ENCODE data around the gene SLC15A1. TPM values are rescaled to one million over a fixed set of nuclear protein-coding genes. Genes with fewer than 3 reads are reported as not detected.

SLC15A1 gene
- total RNA-seq, 2 experiments from 2014 or later: not detected

DNA sequence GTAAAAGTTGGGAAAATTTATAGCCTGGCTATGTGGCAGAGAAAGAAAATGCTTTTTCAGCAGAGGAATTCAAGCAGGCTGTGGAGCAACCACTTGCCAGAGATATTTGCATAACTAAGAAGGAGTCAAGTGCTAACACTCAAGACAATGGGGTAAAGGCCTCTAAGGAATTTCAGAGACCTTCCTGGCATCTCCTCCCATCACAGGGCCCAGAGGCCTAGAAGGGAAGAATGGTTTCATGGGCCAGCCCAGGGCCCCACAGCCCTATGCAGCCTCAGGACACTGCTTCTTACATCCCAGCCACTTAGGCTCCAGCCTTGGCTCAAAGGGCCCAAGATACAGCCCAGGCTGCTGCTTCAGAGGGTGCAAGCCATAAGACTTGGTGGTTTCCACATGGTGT is 14.3 kb downstream of the SLC15A1 start:
- H3K27me3 Mint-ChIP-seq: peaks cover 2% of the 10 kb centered on the region
- H3K36me3 Mint-ChIP-seq (ENCODE audit: low read depth): no peaks in the 10 kb centered on the region
- no peak for DNase-seq
- POLR2A ChIA-PET: no interaction called here
- no peaks in the 10 kb centered on the region for H3K4me1 Mint-ChIP-seq
- H3K27ac Mint-ChIP-seq: no peak overlapping the region
- H3K4me3 Mint-ChIP-seq: no peak overlapping the region
- CTCF ChIA-PET: no interaction called here
- H3K9me3 Mint-ChIP-seq: peaks cover 7% of the 10 kb centered on the region

GRCh38 chr13:98731925-98732324 is 20.5 kb downstream of the SLC15A1 start:
- peaks cover 2% of the 10 kb centered on the region for H3K27me3 Mint-ChIP-seq
- ChIA-PET CTCF (no interaction called here), POLR2A (no interaction called here)
- no peaks in the 10 kb centered on the region for H3K36me3 Mint-ChIP-seq (ENCODE audit: low read depth)
- H3K9me3 Mint-ChIP-seq: no peaks in the 10 kb centered on the region
- no peak overlapping the region for H3K4me3 Mint-ChIP-seq
- peak overlapping the region; percentile 42 for H3K27ac Mint-ChIP-seq
- peaks cover 26% of the 10 kb centered on the region for H3K4me1 Mint-ChIP-seq
- DNase-seq: no peak

- peaks cover 2% of the 10 kb centered on the region for H3K27me3 Mint-ChIP-seq
- ChIA-PET CTCF (no interaction called here), POLR2A (no interaction called here)
- H3K4me3 Mint-ChIP-seq: no peak overlapping the region
- DNase-seq: no peak
- H3K27ac Mint-ChIP-seq: no peak overlapping the region
- H3K9me3 Mint-ChIP-seq: no peaks in the 10 kb centered on the region
- H3K36me3 Mint-ChIP-seq (ENCODE audit: low read depth): no peaks in the 10 kb centered on the region
- H3K4me1 Mint-ChIP-seq: peaks cover 26% of the 10 kb centered on the region
These were observed 21.4 kb downstream of the SLC15A1 start for GRCh38 chr13:98731038-98731437.

GRCh38 chr13:98730441-98730840 is 22.0 kb downstream of the SLC15A1 start:
- CTCF ChIA-PET: no interaction called here
- Mint-ChIP-seq H3K36me3 (ENCODE audit: low read depth) (no peaks in the 10 kb centered on the region), H3K9me3 (no peaks in the 10 kb centered on the region), H3K27me3 (peaks cover 2% of the 10 kb centered on the region), H3K27ac (no peak overlapping the region), H3K4me1 (peaks cover 26% of the 10 kb centered on the region), H3K4me3 (no peak overlapping the region)
- DNase-seq: no peak
- POLR2A ChIA-PET: no interaction called here

GRCh38 chr13:98729658-98730057 is 22.8 kb downstream of the SLC15A1 start:
- Mint-ChIP-seq H3K27ac (no peak overlapping the region), H3K27me3 (no peaks in the 10 kb centered on the region), H3K36me3 (ENCODE audit: low read depth) (no peaks in the 10 kb centered on the region), H3K9me3 (no peaks in the 10 kb centered on the region), H3K4me3 (no peak overlapping the region), H3K4me1 (peaks cover 26% of the 10 kb centered on the region)
- POLR2A ChIA-PET: no interaction called here
- no peak for DNase-seq
- CTCF ChIA-PET: interaction anchor here (1.8 kb wide), 1 partner anchor 13 kb away, joined by 4 read pairs; no protein-coding TSS in a partner anchor

DNA sequence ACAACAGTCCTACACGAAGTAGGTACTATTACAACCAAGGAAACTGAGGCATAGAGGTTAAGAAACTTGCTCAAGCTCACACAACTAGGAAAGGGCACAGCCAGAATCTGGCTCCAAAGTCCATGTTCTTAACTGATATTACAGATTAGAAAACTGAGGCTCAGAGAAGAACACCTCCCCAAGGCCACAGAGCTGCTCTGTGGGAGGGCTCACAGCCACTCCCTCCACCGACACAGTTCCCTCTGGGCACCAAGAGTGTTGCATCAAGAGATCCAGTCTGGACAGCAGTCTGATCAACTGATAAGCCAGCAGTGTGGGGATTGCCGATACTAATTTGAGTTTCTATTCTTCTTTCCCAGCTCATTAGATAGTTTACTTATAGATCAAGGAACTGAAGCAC is 29.5 kb downstream of the SLC15A1 start:
- ChIA-PET CTCF (no interaction called here), POLR2A (no interaction called here)
- Mint-ChIP-seq H3K36me3 (ENCODE audit: low read depth) (no peaks in the 10 kb centered on the region), H3K27me3 (peaks cover 5% of the 10 kb centered on the region), H3K4me3 (no peak overlapping the region), H3K9me3 (no peaks in the 10 kb centered on the region), H3K4me1 (no peaks in the 10 kb centered on the region), H3K27ac (no peak overlapping the region)
- no peak for DNase-seq

DNA sequence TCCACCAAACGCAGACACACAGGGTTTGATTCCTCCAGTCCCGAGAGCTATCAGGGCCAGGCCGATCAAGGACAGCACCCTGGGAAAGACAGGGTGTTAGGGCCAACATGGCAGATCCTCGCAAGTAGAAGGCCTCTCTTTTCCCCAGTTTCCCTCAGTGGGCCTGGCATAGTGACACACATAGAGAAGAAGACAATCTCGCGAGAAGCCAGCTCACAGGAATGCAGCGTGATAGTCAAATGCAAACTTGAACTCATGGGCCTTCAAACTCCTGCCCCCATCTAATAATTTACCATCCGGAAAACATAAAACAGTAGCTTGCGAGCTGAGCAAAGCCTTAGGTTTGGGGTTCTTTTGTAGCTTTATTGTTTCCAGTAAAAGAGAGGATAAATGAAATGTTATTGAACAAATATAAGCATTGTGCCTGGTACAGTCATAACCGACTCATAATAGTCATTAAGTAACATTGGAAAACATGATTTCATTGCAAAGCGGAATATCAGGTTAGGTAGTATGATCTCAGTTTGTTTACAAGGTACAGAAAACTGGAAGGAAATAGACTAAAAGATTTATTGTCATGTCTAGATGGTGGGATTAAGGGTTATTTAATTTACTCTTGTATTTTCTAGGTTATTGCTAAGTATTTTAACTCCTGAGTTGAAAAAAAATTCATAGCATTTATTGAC is 30.5 kb downstream of the SLC15A1 start:
- Mint-ChIP-seq H3K27ac (no peak overlapping the region), H3K9me3 (no peaks in the 10 kb centered on the region), H3K36me3 (ENCODE audit: low read depth) (no peaks in the 10 kb centered on the region), H3K27me3 (peaks cover 9% of the 10 kb centered on the region), H3K4me3 (no peak overlapping the region), H3K4me1 (no peaks in the 10 kb centered on the region)
- DNase-seq: no peak
- CTCF ChIA-PET: no interaction called here
- POLR2A ChIA-PET: no interaction called here

DNA sequence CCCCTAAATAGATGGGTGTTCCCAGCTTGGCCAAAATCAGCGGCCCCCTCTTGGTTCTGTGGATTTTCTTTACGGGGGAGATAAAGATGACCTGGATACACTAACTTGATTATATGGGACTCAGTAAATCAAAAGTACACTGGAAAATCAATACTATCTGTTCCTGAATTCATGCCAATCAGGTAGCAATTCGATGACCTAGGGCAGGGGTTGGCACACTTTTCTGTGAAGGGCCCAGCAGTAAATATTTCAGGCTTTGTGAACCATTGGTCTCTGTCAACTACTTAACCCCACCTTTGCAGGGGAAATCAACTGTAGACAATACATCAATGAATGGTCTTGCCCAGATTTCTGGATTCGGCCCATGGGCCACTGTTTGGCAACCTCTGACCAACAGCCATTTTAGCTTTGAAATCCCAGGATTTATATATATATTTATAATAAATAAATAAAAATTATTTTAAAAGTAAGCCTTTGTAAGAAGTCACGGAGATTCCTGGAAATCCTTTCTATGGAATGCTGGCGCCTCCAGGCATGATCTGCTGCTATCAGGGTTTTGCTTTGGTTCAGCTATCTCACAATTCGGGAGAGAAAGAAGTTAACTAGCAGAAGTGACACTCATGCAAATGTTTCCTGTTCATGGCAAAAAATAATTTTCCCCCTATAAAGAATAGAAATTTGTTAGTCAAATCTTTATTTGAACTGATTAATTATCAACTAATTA is 32.8 kb downstream of the SLC15A1 start:
- peaks cover 9% of the 10 kb centered on the region for H3K27me3 Mint-ChIP-seq
- no peaks in the 10 kb centered on the region for H3K9me3 Mint-ChIP-seq
- POLR2A ChIA-PET: no interaction called here
- H3K36me3 Mint-ChIP-seq (ENCODE audit: low read depth): no peaks in the 10 kb centered on the region
- CTCF ChIA-PET: no interaction called here
- no peak for DNase-seq
- no peaks in the 10 kb centered on the region for H3K4me1 Mint-ChIP-seq
- H3K4me3 Mint-ChIP-seq: no peak overlapping the region
- no peak overlapping the region for H3K27ac Mint-ChIP-seq

GRCh38 chr13:98717891-98718290 is 34.6 kb downstream of the SLC15A1 start:
- Mint-ChIP-seq H3K4me1 (no peaks in the 10 kb centered on the region), H3K9me3 (no peaks in the 10 kb centered on the region), H3K27ac (no peak overlapping the region), H3K36me3 (ENCODE audit: low read depth) (no peaks in the 10 kb centered on the region), H3K27me3 (peaks cover 10% of the 10 kb centered on the region), H3K4me3 (no peak overlapping the region)
- CTCF ChIA-PET: no interaction called here
- POLR2A ChIA-PET: no interaction called here
- DNase-seq: no peak

GRCh38 chr13:98717256-98717655 is 35.2 kb downstream of the SLC15A1 start:
- POLR2A ChIA-PET: no interaction called here
- CTCF ChIA-PET: interaction anchor here (1.2 to 1.4 kb wide), 2 partner anchors 12 to 272 kb away, joined by 3 to 4 read pairs; no protein-coding TSS in a partner anchor
- Mint-ChIP-seq H3K4me1 (no peaks in the 10 kb centered on the region), H3K27me3 (peaks cover 10% of the 10 kb centered on the region), H3K9me3 (no peaks in the 10 kb centered on the region), H3K4me3 (no peak overlapping the region), H3K27ac (no peak overlapping the region), H3K36me3 (ENCODE audit: low read depth) (no peaks in the 10 kb centered on the region)
- no peak for DNase-seq

- POLR2A ChIA-PET: no interaction called here
- H3K27ac Mint-ChIP-seq: no peak overlapping the region
- peaks cover 16% of the 10 kb centered on the region for H3K27me3 Mint-ChIP-seq
- no peaks in the 10 kb centered on the region for H3K4me1 Mint-ChIP-seq
- DNase-seq: no peak
- no peaks in the 10 kb centered on the region for H3K9me3 Mint-ChIP-seq
- no peaks in the 10 kb centered on the region for H3K36me3 Mint-ChIP-seq (ENCODE audit: low read depth)
- H3K4me3 Mint-ChIP-seq: no peak overlapping the region
- CTCF ChIA-PET: no interaction called here
These were observed 42.0 kb downstream of the SLC15A1 start for GRCh38 chr13:98710521-98710920.

DNA sequence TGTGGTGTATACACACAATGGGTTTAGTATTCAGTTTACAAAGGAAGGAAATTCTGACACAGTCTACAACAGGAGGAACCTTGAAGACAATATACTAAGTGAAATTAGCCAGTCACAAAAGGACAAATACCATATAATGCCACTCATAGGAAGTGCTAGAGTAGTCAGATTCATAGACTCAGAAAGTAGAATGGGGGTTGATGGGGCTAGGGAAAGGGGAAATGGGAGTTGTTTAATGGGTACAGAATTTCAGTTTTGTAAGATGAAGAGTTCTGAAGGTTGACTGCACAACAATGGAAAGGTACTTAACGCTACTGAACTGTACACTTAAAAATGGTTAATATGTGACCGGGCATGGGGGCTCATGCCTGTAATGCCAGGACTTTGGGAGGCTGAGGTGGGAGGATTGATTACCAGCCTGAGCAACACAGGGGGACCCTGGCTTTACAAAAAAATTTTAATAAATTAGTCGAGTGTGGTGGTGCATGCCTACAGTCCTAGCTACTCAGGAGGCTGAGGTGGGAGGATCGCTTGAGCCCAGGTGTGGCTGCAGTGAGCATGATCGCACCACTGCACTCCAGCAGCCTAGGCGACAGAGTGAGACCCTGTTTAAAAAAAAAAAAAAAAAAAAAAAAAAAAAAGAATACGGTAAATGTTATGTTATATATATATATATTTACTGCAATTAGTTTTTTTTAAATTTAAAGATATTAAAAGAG is 45.0 kb downstream of the SLC15A1 start:
- Mint-ChIP-seq H3K4me3 (no peak overlapping the region), H3K9me3 (no peaks in the 10 kb centered on the region), H3K27ac (no peak overlapping the region), H3K27me3 (peaks cover 17% of the 10 kb centered on the region), H3K36me3 (ENCODE audit: low read depth) (no peaks in the 10 kb centered on the region), H3K4me1 (no peaks in the 10 kb centered on the region)
- CTCF ChIA-PET: no interaction called here
- POLR2A ChIA-PET: no interaction called here
- no peak for DNase-seq

- no peaks in the 10 kb centered on the region for H3K4me1 Mint-ChIP-seq
- ChIA-PET POLR2A (no interaction called here), CTCF (no interaction called here)
- peaks cover 17% of the 10 kb centered on the region for H3K27me3 Mint-ChIP-seq
- H3K27ac Mint-ChIP-seq: no peak overlapping the region
- DNase-seq: no peak
- no peaks in the 10 kb centered on the region for H3K9me3 Mint-ChIP-seq
- H3K36me3 Mint-ChIP-seq (ENCODE audit: low read depth): no peaks in the 10 kb centered on the region
- H3K4me3 Mint-ChIP-seq: no peak overlapping the region
These were observed 45.9 kb downstream of the SLC15A1 start for GRCh38 chr13:98706446-98707110.

All from activated CD4-positive, alpha-beta memory T cell treated with anti-CD3 and anti-CD28 coated beads, Interleukin-2, amount 10 ng/mL, durations not matched to agents 7 days and 5 days (primary cell).